Mesothelial cell of epicardium (in vitro differentiated cells): ENCODE measurements around the gene PGLYRP3. TPM values are rescaled to one million over a fixed set of nuclear protein-coding genes. Genes with fewer than 3 reads are reported as not detected.

Source experiments
- DNase-seq, 2 experiments: peaks; one replicate each; pipeline ENCODE4 v3.0.0; 2021; ENCODE audit warnings: low spot score in 2 of 2; ENCODE audit not compliant: unreplicated experiment in 2 of 2
- H3K27ac Mint-ChIP-seq: 2 replicates; pipeline ENCODE4 v1.8.0; 2021; ENCODE audit warnings: mixed read lengths
- H3K27me3 Mint-ChIP-seq: 2 replicates; pipeline ENCODE4 v1.8.0; 2021; ENCODE audit warnings: low read depth, mixed read lengths
- H3K36me3 Mint-ChIP-seq: 2 replicates; pipeline ENCODE4 v1.8.0; 2021; ENCODE audit warnings: mixed read lengths
- H3K4me1 Mint-ChIP-seq: 2 replicates; pipeline ENCODE4 v1.8.0; 2021; ENCODE audit warnings: mixed read lengths
- H3K4me3 Mint-ChIP-seq: 2 replicates; pipeline ENCODE4 v1.8.0; 2021; ENCODE audit warnings: mild to moderate bottlenecking, moderate library complexity, mixed read lengths
- H3K9me3 Mint-ChIP-seq: 2 replicates; pipeline ENCODE4 v1.8.0; 2021; ENCODE audit warnings: mixed read lengths
- total RNA-seq: library from RNA; stranded (reverse); gene quantifications from 3 replicates; pipeline ENCODE4 v1.2.1, GENCODE V29; 2021
- TF ChIP-seq, protein P1 (sequence below): fragments of 200-600 bp; sonication (generic); IDR thresholded peaks from one replicate; pipeline ENCODE4 v1.5.0; 2021; ENCODE audit warnings: antibody characterized with exemption; ENCODE audit not compliant: unreplicated experiment

Gene PGLYRP3
- total RNA-seq, 1 donor from 2014 or later: not detected

DNA sequence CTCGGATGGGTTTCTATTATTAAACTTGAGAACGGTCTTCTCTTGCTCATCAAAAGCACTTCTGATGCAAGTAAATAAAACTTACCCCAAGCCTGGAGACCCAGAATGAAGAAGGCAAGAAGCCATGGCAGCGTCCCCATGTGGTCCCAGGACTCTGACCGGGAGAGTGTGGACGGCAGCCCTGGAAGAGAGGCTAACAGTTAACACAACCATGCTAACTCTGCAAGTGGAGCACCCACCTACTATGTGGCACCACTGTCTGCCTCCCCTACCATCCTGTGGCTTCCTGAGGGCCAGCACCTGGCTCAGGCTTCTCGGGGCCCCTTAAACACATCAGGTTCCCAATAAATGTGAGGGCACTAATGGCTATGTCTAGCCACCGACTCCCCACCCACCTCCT, 2.2 kb downstream of the PGLYRP3 start:
- TF ChIP-seq, protein P1, sequence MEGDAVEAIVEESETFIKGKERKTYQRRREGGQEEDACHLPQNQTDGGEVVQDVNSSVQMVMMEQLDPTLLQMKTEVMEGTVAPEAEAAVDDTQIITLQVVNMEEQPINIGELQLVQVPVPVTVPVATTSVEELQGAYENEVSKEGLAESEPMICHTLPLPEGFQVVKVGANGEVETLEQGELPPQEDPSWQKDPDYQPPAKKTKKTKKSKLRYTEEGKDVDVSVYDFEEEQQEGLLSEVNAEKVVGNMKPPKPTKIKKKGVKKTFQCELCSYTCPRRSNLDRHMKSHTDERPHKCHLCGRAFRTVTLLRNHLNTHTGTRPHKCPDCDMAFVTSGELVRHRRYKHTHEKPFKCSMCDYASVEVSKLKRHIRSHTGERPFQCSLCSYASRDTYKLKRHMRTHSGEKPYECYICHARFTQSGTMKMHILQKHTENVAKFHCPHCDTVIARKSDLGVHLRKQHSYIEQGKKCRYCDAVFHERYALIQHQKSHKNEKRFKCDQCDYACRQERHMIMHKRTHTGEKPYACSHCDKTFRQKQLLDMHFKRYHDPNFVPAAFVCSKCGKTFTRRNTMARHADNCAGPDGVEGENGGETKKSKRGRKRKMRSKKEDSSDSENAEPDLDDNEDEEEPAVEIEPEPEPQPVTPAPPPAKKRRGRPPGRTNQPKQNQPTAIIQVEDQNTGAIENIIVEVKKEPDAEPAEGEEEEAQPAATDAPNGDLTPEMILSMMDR: no peak
- H3K27ac Mint-ChIP-seq: no peak overlapping the region
- no peaks in the 10 kb centered on the region for H3K4me1 Mint-ChIP-seq
- no peak for DNase-seq
- peaks cover 32% of the 10 kb centered on the region for H3K27me3 Mint-ChIP-seq
- H3K9me3 Mint-ChIP-seq: peaks cover 7% of the 10 kb centered on the region
- H3K36me3 Mint-ChIP-seq: no peaks in the 10 kb centered on the region
- no peak overlapping the region for H3K4me3 Mint-ChIP-seq

GRCh38 chr1:153309441-153309840, 3.3 kb downstream of the PGLYRP3 start:
- H3K4me1 Mint-ChIP-seq: no peaks in the 10 kb centered on the region
- DNase-seq: no peak
- H3K9me3 Mint-ChIP-seq: no peaks in the 10 kb centered on the region
- H3K27ac Mint-ChIP-seq: no peak overlapping the region
- H3K4me3 Mint-ChIP-seq: no peak overlapping the region
- TF ChIP-seq, protein P1: no peak
- peaks cover 42% of the 10 kb centered on the region for H3K27me3 Mint-ChIP-seq
- H3K36me3 Mint-ChIP-seq: no peaks in the 10 kb centered on the region

GRCh38 chr1:153308540-153308939, 4.2 kb downstream of the PGLYRP3 start:
- TF ChIP-seq, protein P1: no peak
- no peaks in the 10 kb centered on the region for H3K4me1 Mint-ChIP-seq
- H3K4me3 Mint-ChIP-seq: no peak overlapping the region
- no peak overlapping the region for H3K27ac Mint-ChIP-seq
- H3K36me3 Mint-ChIP-seq: no peaks in the 10 kb centered on the region
- H3K27me3 Mint-ChIP-seq: peaks cover 47% of the 10 kb centered on the region
- H3K9me3 Mint-ChIP-seq: no peaks in the 10 kb centered on the region
- no peak for DNase-seq

DNA sequence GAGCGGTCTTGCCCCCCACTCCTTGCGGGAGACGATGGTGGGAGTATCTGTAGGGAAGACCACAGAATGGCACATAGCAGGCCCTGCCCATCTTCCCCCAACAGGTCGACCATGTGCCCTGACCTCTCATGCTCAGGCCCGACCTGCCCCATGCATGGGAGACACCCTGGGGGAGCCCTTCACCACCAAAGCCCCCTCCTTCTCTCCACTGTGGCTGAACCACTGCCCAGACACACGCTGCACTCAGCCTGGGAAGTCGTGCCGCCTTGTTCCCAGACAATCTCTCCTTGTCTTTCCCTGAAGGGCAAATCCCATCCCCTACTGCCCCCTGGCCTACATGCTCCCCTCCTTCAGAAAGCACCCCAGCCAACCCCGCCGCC, 5.5 kb downstream of the PGLYRP3 start:
- no peaks in the 10 kb centered on the region for H3K9me3 Mint-ChIP-seq
- H3K27ac Mint-ChIP-seq: no peak overlapping the region
- TF ChIP-seq, protein P1: no peak
- DNase-seq: no peak
- H3K27me3 Mint-ChIP-seq: peaks cover 46% of the 10 kb centered on the region
- H3K4me3 Mint-ChIP-seq: no peak overlapping the region
- H3K36me3 Mint-ChIP-seq: no peaks in the 10 kb centered on the region
- H3K4me1 Mint-ChIP-seq: no peaks in the 10 kb centered on the region

DNA sequence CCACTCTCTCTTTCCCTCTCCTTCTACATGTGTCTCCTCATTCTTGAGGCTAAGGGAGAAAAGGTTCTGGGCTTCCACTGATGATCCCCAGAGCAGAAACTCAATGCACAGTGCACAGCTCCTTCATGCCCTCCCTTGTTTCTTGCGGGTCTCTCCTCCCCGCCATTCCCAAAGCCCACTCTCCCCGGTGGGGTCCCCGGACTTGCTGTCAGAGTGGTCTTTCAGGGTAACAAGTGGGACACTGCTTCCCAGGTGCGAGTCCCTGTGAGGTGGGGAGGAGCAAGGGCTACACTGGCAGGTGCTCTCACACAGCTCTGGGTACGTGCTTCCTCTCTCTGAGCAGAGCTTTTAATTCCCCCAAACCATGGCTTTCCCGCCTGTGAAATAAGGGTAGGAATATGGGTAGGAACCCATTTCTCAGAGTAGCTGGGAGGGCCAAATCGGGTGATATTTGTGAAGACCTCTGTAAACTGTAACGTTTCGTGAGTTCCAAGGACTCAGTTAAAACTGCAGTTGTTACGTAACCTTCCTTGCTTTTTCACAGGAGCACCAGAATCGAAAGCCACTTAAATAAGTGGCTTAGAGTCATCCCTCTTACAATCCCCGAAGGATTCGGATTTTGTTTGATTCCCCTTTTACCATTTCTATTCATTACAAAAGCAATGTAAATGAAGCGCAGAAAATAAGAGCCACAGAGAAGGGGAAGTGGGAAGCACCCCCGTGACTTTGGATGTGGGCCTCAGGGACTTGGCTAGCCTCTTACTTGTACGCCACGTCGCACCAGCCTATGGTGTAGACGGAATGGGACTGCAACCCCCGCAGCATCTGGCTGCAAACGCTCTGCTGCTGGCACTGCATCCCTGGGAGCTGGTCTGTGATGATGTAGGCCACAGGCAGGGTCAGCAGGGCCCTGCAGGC, 6.2 kb downstream of the PGLYRP3 start:
- DNase-seq: no peak
- TF ChIP-seq, protein P1: no peak
- H3K36me3 Mint-ChIP-seq: no peaks in the 10 kb centered on the region
- peaks cover 49% of the 10 kb centered on the region for H3K27me3 Mint-ChIP-seq
- H3K9me3 Mint-ChIP-seq: no peaks in the 10 kb centered on the region
- no peaks in the 10 kb centered on the region for H3K4me1 Mint-ChIP-seq
- H3K4me3 Mint-ChIP-seq: no peak overlapping the region
- H3K27ac Mint-ChIP-seq: no peak overlapping the region
